ENCODE data around the gene HOXB9. TPM values are rescaled to one million over a fixed set of nuclear protein-coding genes. Genes with fewer than 3 reads are reported as not detected.

The HOXB9 gene
- total and polyA plus RNA-seq, 9 of the 15 experiments (the other 6 are each of a cell fraction or from before 2014, with no cell fraction given): 3.1 to 196 (median 77.6) TPM

DNA sequence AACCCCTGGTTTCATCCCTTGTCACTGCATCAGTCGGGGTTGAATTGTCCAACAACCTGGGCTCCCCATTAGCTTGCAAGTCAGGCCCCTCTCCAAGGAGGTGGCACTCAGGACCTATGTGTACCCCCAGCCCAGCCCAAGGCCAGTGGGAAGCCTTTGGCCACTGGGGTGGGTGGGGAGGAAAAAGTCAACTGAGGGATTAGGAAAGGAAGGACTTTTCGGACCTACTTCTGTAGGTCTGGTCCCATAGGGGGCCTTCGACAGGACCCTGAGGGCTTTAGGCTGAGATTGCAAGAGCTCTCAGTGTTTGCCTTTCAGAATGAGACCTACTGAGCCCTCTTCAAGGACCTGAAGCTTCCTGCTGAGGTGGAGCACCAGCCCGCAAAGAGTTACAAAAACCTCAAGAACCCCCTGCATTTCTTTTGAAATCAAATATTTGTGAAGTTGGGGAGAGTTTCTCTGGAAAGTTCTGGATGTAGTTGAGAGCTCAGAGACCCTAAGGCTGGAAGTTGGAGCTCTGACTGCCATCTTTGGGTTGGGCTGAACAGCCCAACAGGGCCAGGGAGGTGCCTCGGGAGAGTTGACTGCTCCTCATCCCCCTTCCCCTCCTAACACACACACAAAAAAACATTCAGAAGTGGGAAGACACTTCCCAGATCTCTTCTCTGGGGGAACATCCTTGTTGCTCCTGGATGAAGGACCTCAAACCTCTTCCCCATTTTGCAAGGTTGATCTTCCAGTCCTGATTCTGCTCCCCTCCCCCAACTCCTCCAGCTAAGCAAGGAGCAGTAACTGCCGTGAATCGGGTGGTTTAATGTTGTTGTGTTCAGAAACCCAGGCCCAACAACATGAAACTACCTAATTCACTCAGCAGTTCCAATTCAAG lies 5.8 kb upstream of the HOXB9 start (continued):
- TF ChIP-seq, protein P1, sequence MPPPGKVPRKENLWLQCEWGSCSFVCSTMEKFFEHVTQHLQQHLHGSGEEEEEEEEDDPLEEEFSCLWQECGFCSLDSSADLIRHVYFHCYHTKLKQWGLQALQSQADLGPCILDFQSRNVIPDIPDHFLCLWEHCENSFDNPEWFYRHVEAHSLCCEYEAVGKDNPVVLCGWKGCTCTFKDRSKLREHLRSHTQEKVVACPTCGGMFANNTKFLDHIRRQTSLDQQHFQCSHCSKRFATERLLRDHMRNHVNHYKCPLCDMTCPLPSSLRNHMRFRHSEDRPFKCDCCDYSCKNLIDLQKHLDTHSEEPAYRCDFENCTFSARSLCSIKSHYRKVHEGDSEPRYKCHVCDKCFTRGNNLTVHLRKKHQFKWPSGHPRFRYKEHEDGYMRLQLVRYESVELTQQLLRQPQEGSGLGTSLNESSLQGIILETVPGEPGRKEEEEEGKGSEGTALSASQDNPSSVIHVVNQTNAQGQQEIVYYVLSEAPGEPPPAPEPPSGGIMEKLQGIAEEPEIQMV (tag; conservative IDR thresholded peaks at IDR 0.05; ENCODE audit: low read depth): 0 out of 2 replicates have a peak, but pooled peaks have one; percentile 8
- TF ChIP-seq, protein P2, sequence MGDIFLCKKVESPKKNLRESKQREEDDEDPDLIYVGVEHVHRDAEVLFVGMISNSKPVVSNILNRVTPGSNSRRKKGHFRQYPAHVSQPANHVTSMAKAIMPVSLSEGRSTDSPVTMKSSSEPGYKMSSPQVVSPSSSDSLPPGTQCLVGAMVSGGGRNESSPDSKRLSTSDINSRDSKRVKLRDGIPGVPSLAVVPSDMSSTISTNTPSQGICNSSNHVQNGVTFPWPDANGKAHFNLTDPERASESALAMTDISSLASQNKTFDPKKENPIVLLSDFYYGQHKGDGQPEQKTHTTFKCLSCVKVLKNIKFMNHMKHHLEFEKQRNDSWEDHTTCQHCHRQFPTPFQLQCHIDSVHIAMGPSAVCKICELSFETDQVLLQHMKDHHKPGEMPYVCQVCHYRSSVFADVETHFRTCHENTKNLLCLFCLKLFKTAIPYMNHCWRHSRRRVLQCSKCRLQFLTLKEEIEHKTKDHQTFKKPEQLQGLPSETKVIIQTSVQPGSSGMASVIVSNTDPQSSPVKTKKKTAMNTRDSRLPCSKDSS (IDR thresholded peaks at IDR 0.05; ENCODE audit: low read depth, partially characterized antibody): no peak
- TF ChIP-seq SMARCA5 (IDR thresholded peaks at IDR 0.05) (no peak), XRCC3 (IDR thresholded peaks at IDR 0.05) (no peak), CCAR2 (IDR thresholded peaks at IDR 0.05; ENCODE audit: low read depth, low read length) (no peak), HNRNPUL1 (IDR thresholded peaks at IDR 0.05; ENCODE audit: low read length) (no peak), MYNN (IDR thresholded peaks at IDR 0.05) (no peak), MYNN (CRISPR knock-in tag; IDR thresholded peaks at IDR 0.05) (no peak), SREBF2 (CRISPR knock-in tag; IDR thresholded peaks at IDR 0.05) (no peak), POLR2G (IDR thresholded peaks at IDR 0.05; ENCODE audit: low read depth, low read length) (no peak), ZNF347 (CRISPR knock-in tag; IDR thresholded peaks at IDR 0.05; ENCODE audit: low read depth) (no peak), CC2D1A (IDR thresholded peaks at IDR 0.05) (no peak), STAG1 (CRISPR knock-in tag; IDR thresholded peaks at IDR 0.05; ENCODE audit: borderline replicate concordance) (no peak), KAT7 (CRISPR knock-in tag; IDR thresholded peaks at IDR 0.05; ENCODE audit: borderline replicate concordance) (0 out of 2 replicates have a peak, but pooled peaks have one; percentile 20), SMAD4 (CRISPR knock-in tag; conservative IDR thresholded peaks at IDR 0.05) (0 out of 2 replicates have a peak, but pooled peaks have one; percentile 28), HMG20A (CRISPR knock-in tag; conservative IDR thresholded peaks at IDR 0.05) (no peak)
- TF ChIP-seq, protein P3, sequence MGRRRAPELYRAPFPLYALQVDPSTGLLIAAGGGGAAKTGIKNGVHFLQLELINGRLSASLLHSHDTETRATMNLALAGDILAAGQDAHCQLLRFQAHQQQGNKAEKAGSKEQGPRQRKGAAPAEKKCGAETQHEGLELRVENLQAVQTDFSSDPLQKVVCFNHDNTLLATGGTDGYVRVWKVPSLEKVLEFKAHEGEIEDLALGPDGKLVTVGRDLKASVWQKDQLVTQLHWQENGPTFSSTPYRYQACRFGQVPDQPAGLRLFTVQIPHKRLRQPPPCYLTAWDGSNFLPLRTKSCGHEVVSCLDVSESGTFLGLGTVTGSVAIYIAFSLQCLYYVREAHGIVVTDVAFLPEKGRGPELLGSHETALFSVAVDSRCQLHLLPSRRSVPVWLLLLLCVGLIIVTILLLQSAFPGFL (CRISPR knock-in tag; IDR thresholded peaks at IDR 0.05): no peak
- TF ChIP-seq, protein P4, sequence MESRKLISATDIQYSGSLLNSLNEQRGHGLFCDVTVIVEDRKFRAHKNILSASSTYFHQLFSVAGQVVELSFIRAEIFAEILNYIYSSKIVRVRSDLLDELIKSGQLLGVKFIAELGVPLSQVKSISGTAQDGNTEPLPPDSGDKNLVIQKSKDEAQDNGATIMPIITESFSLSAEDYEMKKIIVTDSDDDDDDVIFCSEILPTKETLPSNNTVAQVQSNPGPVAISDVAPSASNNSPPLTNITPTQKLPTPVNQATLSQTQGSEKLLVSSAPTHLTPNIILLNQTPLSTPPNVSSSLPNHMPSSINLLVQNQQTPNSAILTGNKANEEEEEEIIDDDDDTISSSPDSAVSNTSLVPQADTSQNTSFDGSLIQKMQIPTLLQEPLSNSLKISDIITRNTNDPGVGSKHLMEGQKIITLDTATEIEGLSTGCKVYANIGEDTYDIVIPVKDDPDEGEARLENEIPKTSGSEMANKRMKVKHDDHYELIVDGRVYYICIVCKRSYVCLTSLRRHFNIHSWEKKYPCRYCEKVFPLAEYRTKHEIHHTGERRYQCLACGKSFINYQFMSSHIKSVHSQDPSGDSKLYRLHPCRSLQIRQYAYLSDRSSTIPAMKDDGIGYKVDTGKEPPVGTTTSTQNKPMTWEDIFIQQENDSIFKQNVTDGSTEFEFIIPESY (CRISPR knock-in tag; IDR thresholded peaks at IDR 0.05): no peak
- TF ChIP-seq, protein P5, sequence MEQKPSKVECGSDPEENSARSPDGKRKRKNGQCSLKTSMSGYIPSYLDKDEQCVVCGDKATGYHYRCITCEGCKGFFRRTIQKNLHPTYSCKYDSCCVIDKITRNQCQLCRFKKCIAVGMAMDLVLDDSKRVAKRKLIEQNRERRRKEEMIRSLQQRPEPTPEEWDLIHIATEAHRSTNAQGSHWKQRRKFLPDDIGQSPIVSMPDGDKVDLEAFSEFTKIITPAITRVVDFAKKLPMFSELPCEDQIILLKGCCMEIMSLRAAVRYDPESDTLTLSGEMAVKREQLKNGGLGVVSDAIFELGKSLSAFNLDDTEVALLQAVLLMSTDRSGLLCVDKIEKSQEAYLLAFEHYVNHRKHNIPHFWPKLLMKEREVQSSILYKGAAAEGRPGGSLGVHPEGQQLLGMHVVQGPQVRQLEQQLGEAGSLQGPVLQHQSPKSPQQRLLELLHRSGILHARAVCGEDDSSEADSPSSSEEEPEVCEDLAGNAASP (IDR thresholded peaks at IDR 0.05): no peak

Measured in K562 (cell line).